ENCODE measurements around the gene RIPOR1. TPM values are rescaled to one million over a fixed set of nuclear protein-coding genes. Genes with fewer than 3 reads are reported as not detected.
A peak's percentile ranks its signal among the peaks of the same experiment; 100 is the strongest.

RIPOR1 gene
- total RNA-seq, 1 donor from 2014 or later: 77.0 TPM

DNA sequence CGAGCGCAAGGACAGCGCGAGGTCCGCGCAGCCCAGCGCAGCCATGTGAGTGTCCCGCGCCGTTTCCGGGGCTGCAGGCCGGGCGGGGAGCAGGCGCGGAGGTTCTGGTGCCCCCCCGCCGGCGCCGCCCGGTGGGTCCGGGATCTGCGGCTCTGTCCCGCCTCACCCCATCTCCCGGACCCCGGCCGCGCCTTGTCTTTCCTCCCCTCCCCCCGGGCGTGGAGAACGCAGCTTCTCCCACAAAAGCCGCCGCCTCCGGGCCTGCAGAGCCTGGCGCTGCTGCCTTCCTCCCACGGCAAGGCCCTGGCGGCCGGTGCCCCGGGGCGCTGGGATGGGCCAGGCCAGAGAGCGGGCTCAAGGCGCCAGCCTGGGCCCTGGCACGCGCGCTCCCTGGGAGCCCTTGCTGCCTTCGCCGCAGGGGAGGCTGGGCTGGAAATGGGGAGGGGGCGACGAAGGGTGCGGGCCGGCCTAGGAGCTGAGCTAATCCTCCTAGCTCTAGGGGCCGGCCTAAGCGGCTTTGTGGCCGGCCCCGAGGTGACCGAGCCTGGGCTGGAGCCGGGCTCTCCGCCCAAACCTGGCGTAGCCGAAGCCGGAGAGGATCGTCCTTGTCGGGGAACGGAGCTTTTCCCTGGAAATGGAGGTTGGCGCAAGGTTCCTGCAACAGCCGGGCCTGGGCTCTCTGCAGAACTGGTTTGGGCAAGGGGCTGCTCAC, 397 bp downstream of the RIPOR1 start:
- peak overlapping the region; percentile 82 for H3K4me3 Mint-ChIP-seq (ENCODE audit: unreplicated experiment)
- H3K27ac Mint-ChIP-seq (ENCODE audit: unreplicated experiment): peak overlapping the region; percentile 94
- no peaks in the 10 kb centered on the region for H3K27me3 Mint-ChIP-seq (ENCODE audit: unreplicated experiment)
- TF ChIP-seq, protein P1, sequence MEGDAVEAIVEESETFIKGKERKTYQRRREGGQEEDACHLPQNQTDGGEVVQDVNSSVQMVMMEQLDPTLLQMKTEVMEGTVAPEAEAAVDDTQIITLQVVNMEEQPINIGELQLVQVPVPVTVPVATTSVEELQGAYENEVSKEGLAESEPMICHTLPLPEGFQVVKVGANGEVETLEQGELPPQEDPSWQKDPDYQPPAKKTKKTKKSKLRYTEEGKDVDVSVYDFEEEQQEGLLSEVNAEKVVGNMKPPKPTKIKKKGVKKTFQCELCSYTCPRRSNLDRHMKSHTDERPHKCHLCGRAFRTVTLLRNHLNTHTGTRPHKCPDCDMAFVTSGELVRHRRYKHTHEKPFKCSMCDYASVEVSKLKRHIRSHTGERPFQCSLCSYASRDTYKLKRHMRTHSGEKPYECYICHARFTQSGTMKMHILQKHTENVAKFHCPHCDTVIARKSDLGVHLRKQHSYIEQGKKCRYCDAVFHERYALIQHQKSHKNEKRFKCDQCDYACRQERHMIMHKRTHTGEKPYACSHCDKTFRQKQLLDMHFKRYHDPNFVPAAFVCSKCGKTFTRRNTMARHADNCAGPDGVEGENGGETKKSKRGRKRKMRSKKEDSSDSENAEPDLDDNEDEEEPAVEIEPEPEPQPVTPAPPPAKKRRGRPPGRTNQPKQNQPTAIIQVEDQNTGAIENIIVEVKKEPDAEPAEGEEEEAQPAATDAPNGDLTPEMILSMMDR (IDR thresholded peaks at IDR 0.05): no peak
- no peaks in the 10 kb centered on the region for H3K9me3 Mint-ChIP-seq (ENCODE audit: unreplicated experiment)
- no peaks in the 10 kb centered on the region for H3K36me3 Mint-ChIP-seq (ENCODE audit: unreplicated experiment)
- H3K4me1 Mint-ChIP-seq (ENCODE audit: unreplicated experiment): peaks cover 21% of the 10 kb centered on the region
- peak; percentile 91 for DNase-seq (ENCODE audit: extremely low spot score, unreplicated experiment)

DNA sequence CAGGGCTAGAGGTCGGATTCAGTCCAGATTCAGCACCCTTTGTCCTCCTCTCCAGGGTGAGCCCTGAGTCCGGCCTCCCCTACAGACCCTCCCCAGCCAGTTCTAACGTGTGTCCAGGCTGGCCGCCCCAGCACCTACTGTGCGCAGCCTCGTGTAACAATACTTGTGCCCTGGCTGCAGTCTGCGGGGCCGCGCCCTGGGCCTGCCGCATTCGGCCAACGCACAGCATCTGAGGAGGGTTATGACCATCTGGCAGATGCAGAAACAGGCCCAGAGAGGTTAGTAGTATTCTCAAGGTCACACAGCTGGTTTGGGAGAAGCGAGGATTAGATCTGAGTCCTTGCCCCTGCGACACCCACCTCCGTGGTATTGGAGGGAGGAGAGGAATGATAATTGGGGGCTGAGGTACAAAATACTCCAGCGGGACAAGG, 968 bp downstream of the RIPOR1 start:
- H3K4me1 Mint-ChIP-seq (ENCODE audit: unreplicated experiment): peaks cover 21% of the 10 kb centered on the region
- peak overlapping the region; percentile 82 for H3K4me3 Mint-ChIP-seq (ENCODE audit: unreplicated experiment)
- DNase-seq (ENCODE audit: extremely low spot score, unreplicated experiment): no peak
- TF ChIP-seq, protein P1 (IDR thresholded peaks at IDR 0.05): no peak
- H3K9me3 Mint-ChIP-seq (ENCODE audit: unreplicated experiment): no peaks in the 10 kb centered on the region
- H3K36me3 Mint-ChIP-seq (ENCODE audit: unreplicated experiment): no peaks in the 10 kb centered on the region
- no peaks in the 10 kb centered on the region for H3K27me3 Mint-ChIP-seq (ENCODE audit: unreplicated experiment)
- peak overlapping the region; percentile 94 for H3K27ac Mint-ChIP-seq (ENCODE audit: unreplicated experiment)

DNA sequence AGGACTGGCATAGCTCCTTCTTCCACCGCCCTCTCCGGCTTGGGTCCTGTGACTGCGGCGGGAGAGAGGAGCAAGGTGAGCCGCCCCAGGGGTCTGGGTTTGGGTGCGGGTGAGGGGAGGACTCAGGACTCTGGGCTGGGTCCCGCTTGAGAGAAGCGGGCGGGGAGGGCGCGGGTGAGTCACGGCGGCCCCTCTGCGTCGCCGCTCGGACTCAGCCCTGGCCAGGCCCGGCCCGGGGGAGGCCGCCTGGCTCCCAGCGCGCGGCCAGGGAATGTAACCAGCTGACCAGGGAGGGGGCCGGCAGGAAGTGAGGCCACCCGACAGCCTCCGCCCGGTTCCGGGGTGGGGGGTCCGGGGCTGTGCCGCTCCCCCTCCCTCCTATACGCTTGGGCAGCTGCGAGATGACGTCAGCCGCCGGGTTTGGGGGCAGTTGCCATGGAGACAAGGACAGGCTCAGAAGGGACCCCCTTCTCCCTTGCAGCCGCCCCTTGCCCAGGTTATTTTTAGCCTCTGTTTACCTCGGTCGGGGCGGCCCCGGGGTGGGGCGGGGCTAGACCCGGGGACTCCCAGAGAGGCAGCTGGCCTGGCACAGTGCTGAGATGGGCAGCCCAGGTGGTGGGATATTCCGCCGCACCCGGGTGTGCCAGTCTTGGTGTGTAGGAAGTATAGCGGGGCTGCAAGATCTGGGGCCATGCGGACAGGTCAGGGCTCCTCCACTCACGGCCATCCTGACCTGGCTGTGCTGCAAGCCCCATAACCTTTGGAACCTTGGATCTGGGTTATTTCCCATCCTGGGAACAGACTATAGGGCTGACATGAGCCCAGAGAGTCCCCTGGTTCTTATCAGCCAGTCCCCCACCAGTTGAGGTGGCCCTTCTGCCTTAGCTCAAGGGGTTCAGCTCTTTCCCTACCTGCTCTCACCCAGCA, 1.6 kb downstream of the RIPOR1 start:
- no peaks in the 10 kb centered on the region for H3K36me3 Mint-ChIP-seq (ENCODE audit: unreplicated experiment)

DNA sequence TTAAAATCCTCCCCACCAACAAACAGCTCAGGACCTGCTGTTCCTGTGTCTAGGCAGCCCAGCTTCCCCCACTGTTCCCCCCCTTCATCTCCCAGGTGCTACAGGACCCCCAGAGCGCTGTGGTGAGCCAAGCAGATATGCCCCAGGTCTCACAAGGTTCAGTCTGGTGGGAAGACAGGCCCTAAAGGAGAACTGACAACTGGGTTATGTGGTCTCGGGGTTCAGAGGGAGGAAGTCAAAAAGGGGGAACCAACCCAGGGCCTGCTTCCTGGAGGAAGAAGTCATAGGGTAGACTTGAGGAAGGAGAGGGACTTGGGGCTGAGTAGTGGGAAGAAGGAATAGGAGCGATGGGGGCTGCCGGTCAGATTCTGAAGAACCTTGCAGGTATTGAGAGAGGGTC, 2.6 kb downstream of the RIPOR1 start:
- Mint-ChIP-seq H3K4me1 (ENCODE audit: unreplicated experiment) (peaks cover 34% of the 10 kb centered on the region), H3K9me3 (ENCODE audit: unreplicated experiment) (no peaks in the 10 kb centered on the region), H3K36me3 (ENCODE audit: unreplicated experiment) (no peaks in the 10 kb centered on the region), H3K4me3 (ENCODE audit: unreplicated experiment) (peak overlapping the region; percentile 4), H3K27me3 (ENCODE audit: unreplicated experiment) (no peaks in the 10 kb centered on the region), H3K27ac (ENCODE audit: unreplicated experiment) (peak overlapping the region; percentile 64)
- no peak for DNase-seq (ENCODE audit: extremely low spot score, unreplicated experiment)
- TF ChIP-seq, protein P1 (IDR thresholded peaks at IDR 0.05): no peak

More for the DNA sequence above, 1.6 kb downstream of the RIPOR1 start:
- TF ChIP-seq, protein P1 (IDR thresholded peaks at IDR 0.05): no peak
- no peak for DNase-seq (ENCODE audit: extremely low spot score, unreplicated experiment)
- no peaks in the 10 kb centered on the region for H3K9me3 Mint-ChIP-seq (ENCODE audit: unreplicated experiment)
- H3K27me3 Mint-ChIP-seq (ENCODE audit: unreplicated experiment): no peaks in the 10 kb centered on the region
- peak overlapping the region; percentile 82 for H3K4me3 Mint-ChIP-seq (ENCODE audit: unreplicated experiment)
- peaks cover 24% of the 10 kb centered on the region for H3K4me1 Mint-ChIP-seq (ENCODE audit: unreplicated experiment)
- H3K27ac Mint-ChIP-seq (ENCODE audit: unreplicated experiment): peak overlapping the region; percentile 94
